Adrenal gland (tissue), 12 donors: ENCODE data around the gene MPP3. TPM values are rescaled to one million over a fixed set of nuclear protein-coding genes. Genes with fewer than 3 reads are reported as not detected.
A peak's percentile ranks its signal among the peaks of the same experiment; 100 is the strongest.

Experiments used
- DNase-seq, 7 donors: peaks; one replicate each; pipeline ENCODE4 v3.0.0-alpha.2; 2019 to 2020
- H3K27ac ChIP-seq, 5 donors: fragments of 200-600 bp; sonication (generic) in 4 of 5; 1 replicate in 3 of 5; 2 replicates in 2 of 5; pipeline versions ENCODE4 v1.5.1 to v1.8.0; 2016 to 2020; ENCODE audit warnings: mild to moderate bottlenecking in 1 of 5
- H3K27me3 ChIP-seq: fragments of 200-600 bp; 2 replicates; pipeline ENCODE4 v1.8.0; 2021
- H3K36me3 ChIP-seq, 2 donors: fragments of 200-600 bp; replicated peaks in 1 of 2; 1 replicate in 1 of 2; 2 replicates in 1 of 2; pipeline versions ENCODE4 v1.5.1 to v1.8.0; 2018 to 2022
- H3K4me1 ChIP-seq, 2 donors: fragments of 200-600 bp; replicated peaks in 1 of 2; 1 replicate in 1 of 2; 2 replicates in 1 of 2; pipeline versions ENCODE4 v1.5.1 to v1.8.0; 2018 to 2021
- H3K4me3 ChIP-seq, 4 donors: fragments of 200-600 bp; sonication (generic) in 3 of 4; one replicate each; pipeline ENCODE4 v1.5.1; 2016 to 2018
- H3K9me3 ChIP-seq, 3 donors: fragments of 200-600 bp; sonication (generic) in 1 of 3; replicated peaks in 1 of 3; 1 replicate in 2 of 3; 2 replicates in 1 of 3; pipeline versions ENCODE4 v1.5.1 to v1.8.0; 2016 to 2021
- POLR2A ChIP-seq, 2 donors: fragments of 450-650 bp; IDR thresholded peaks; one replicate each; pipeline ENCODE4 v1.6.1; 2017; ENCODE audit warnings: antibody characterized with exemption in 2 of 2, mild to moderate bottlenecking in 2 of 2, moderate library complexity in 1 of 2
- WGBS, 4 donors: extraction: QIAGEN DNeasy Blood & Tissue Kit in 2 of 4; methylation state at CpG; one replicate each; pipeline versions ENCODE4 v1.1.5 to v1.1.7; 2013 to 2017; 5-methylcytosine and 5-hydroxymethylcytosine counted together
- intact Hi-C, 2 donors: fragments of 100-400 bp; cut with DNase I; formaldehyde crosslinking; loops; one replicate each; pipeline versions ENCODE4 v1.14.1 to v1.15.0; 2022 to 2023
- polyA plus RNA-seq, 3 donors: library from polyadenylated mRNA; stranded (reverse); fragments of 200-250 nt in 2 of 3; fragments of 350-450 nt in 1 of 3; fragmentation: Illumina TruSeq in 1 of 3; extraction: RNeasy Lipid Tissue Mini Kit (QIAGEN cat#74804) in 1 of 3; gene quantifications; one replicate each; pipeline ENCODE4 v1.2.3, GENCODE V29; 2013 to 2014
- total RNA-seq, 9 donors: library from RNA; depleted of rRNA in 4 of 9; stranded (reverse); fragments of >200 nt in 4 of 9; fragments of 120-200 nt in 1 of 9; fragmentation: NEBNext Ultra II Directional in 1 of 9; extraction: Animal tissue kit (Norgen Biotek cat#: 25700) in 1 of 9; gene quantifications; one replicate each; pipeline versions ENCODE4 v1.1.0 to v1.2.4, GENCODE V29; 2013 to 2023
- TF ChIP-seq, protein P1 (sequence below), 6 experiments: fragments of 450-650 bp in 4 of 6; fragments of 200-600 bp in 2 of 6; sonication (generic) in 1 of 6; IDR thresholded peaks; 1 replicate in 5 of 6; 2 replicates in 1 of 6; pipeline versions ENCODE4 v1.5.1 to v1.8.0; 2016 to 2021; ENCODE audit warnings: antibody characterized with exemption in 6 of 6, mild to moderate bottlenecking in 2 of 6, moderate library complexity in 1 of 6
- donor health status: healthy with polysubstance abuse.
- donor health status: Bipolar disorder and iron deficiency.
- donor health status: DM: yes; HTN: yes; CAD: no.
- donor health status: DM: no; HTN: no; CAD: no.
- donor health status: DM: no; HTN: no; CAD: no.
- donor health status: DM: yes; HTN: yes; CAD: no.

Gene MPP3
- total and polyA plus RNA-seq, 12 donors, result 0.60 to 10.6 (median 3.6) TPM

DNA sequence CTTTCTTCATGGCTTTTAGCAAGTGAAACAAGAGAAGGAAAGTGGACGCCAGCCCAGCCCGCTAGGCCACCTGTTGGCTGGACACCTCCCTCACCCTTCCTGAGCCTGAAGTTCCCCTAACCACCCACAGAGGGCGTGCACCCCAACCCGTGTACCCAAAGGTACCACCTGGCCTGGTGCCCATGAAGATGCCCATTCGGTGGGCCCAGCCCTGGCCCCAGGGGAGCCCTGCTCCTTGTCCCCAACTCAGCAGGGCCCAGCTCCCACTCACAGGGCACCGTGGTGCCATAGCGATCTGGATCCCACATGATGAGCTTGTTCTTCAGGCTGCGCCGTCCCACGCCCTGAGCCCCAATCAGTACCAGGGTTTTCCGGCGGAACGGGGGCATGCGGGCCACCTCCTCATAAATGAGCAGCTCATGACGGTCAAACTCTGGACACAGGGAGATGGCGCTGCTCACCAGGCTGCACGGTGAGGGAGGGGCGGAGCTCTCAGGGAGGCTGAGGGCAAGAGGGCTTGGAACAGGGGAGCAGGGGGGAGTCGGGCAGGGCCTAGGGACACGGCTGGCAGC, 47.6 kb upstream of the MPP3 start:
- Histone ChIP-seq H3K27ac (no peak overlapping the region), H3K4me3 (no peak overlapping the region), H3K9me3 (no peaks in the 10 kb centered on the region), H3K27me3 (no peaks in the 10 kb centered on the region), H3K36me3 (no peaks in the 10 kb centered on the region), H3K4me1 (peaks cover 3 to 6% of the 10 kb centered on the region in 2 donors)
- intact Hi-C loops, result no loop called here
- DNase-seq, result peak in 3 of 7 donors; percentile 39 to 63 (median 54)
- TF ChIP-seq POLR2A (IDR thresholded peaks at IDR 0.05), result no peak
- TF ChIP-seq, protein P1, sequence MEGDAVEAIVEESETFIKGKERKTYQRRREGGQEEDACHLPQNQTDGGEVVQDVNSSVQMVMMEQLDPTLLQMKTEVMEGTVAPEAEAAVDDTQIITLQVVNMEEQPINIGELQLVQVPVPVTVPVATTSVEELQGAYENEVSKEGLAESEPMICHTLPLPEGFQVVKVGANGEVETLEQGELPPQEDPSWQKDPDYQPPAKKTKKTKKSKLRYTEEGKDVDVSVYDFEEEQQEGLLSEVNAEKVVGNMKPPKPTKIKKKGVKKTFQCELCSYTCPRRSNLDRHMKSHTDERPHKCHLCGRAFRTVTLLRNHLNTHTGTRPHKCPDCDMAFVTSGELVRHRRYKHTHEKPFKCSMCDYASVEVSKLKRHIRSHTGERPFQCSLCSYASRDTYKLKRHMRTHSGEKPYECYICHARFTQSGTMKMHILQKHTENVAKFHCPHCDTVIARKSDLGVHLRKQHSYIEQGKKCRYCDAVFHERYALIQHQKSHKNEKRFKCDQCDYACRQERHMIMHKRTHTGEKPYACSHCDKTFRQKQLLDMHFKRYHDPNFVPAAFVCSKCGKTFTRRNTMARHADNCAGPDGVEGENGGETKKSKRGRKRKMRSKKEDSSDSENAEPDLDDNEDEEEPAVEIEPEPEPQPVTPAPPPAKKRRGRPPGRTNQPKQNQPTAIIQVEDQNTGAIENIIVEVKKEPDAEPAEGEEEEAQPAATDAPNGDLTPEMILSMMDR (IDR thresholded peaks at IDR 0.05), result peak; percentile 28 to 55 (median 44)
- 50 to 87% (median 72%) methylated on average over 3 to 20 of the region's 20 CpGs for WGBS, 4 donors

- TF ChIP-seq POLR2A (IDR thresholded peaks at IDR 0.05), result no peak
- TF ChIP-seq, protein P1 (IDR thresholded peaks at IDR 0.05), result no peak
- Histone ChIP-seq H3K36me3 (no peaks in the 10 kb centered on the region), H3K4me3 (no peak overlapping the region), H3K9me3 (no peaks in the 10 kb centered on the region), H3K27me3 (no peaks in the 10 kb centered on the region), H3K4me1 (peaks cover 3 to 6% of the 10 kb centered on the region in 2 donors), H3K27ac (no peak overlapping the region)
- DNase-seq, result no peak
- intact Hi-C loops, result loop anchor here in 1 of 2 donors (10.0 kb wide), 1 partner anchor 115 kb away; no protein-coding TSS in a partner anchor
- 75 to 84% (median 82%) methylated on average over 8 to 20 of the region's 20 CpGs for WGBS, 4 donors
Measured at GRCh38 chr17:43879723-43880419, 46.9 kb upstream of the MPP3 start.

GRCh38 chr17:43878260-43879175, 45.6 kb upstream of the MPP3 start:
- H3K27ac ChIP-seq, result no peak overlapping the region
- no peaks in the 10 kb centered on the region for H3K36me3 ChIP-seq
- peaks cover 3 to 6% of the 10 kb centered on the region in 2 donors for H3K4me1 ChIP-seq
- intact Hi-C loops, result loop anchor here in 1 of 2 donors (10.0 kb wide), 1 partner anchor 116 kb away; no protein-coding TSS in a partner anchor
- peak; percentile 75 to 86 (median 85) for DNase-seq
- 14 to 24% (median 16%) methylated on average over 7 to 13 of the region's 13 CpGs for WGBS, 4 donors
- no peak overlapping the region for H3K4me3 ChIP-seq
- no peaks in the 10 kb centered on the region for H3K27me3 ChIP-seq
- no peaks in the 10 kb centered on the region for H3K9me3 ChIP-seq
- no peak for TF ChIP-seq POLR2A (IDR thresholded peaks at IDR 0.05)
- TF ChIP-seq, protein P1 (IDR thresholded peaks at IDR 0.05), result peak; percentile 86 to 96 (median 92)
